Measurements from ENCODE around the gene PARVA. TPM values are rescaled to one million over a fixed set of nuclear protein-coding genes. Genes with fewer than 3 reads are reported as not detected.

Gene PARVA
- total RNA-seq, 1 experiment from 2014 or later, result 43.9 TPM

DNA sequence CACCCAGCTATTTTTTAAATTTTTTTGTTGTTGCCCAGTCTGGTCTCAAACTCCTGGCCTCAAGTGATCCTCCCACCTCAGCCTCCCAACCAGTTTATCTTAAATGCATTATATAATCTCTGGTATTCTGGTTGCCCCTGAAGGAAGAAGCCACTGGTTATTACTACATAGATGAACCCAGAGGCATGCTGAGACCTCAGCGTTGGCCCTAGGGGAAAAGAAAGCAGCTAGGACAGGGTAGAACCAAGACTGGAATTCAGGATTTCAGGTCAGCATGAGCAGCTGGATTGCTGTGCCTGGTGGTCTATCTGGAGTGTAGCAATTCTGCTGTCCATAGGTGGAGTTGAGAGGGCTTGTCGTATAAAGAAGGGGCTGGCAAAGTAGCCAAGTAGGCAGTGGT, 67.2 kb downstream of the PARVA start:
- Histone ChIP-seq H3K4me1 (peaks cover 10% of the 10 kb centered on the region), H3K27ac (no peak overlapping the region), H3K27me3 (no peaks in the 10 kb centered on the region), H3K36me3 (no peaks in the 10 kb centered on the region), H3K9me3 (replicated peaks) (0 out of 2 replicates have a peak, but pooled peaks cover 3% of the 10 kb centered on the region), H3K4me3 (no peak overlapping the region)
- no peak for DNase-seq

DNA sequence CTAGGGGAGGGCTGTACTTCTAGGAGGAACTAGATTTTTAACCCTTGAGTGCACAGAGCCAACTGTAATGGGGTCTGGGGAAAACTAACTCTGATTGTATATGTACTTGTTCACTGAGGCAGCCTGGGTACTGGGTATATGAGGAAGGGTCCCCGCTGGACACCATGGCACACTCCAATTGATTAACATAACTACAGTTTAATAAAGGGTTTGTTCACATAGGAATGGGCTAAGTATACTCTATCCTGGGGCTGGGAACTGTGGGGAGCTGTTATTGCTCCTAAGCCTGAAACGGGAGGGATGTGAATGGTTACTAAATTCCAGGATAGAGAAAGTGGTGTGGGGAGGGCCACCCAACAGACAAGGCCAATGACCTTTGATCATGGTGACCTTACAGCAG, 67.6 kb downstream of the PARVA start:
- DNase-seq, result no peak
- Histone ChIP-seq H3K36me3 (no peaks in the 10 kb centered on the region), H3K9me3 (replicated peaks) (0 out of 2 replicates have a peak, but pooled peaks cover 3% of the 10 kb centered on the region), H3K27me3 (no peaks in the 10 kb centered on the region), H3K4me1 (peaks cover 10% of the 10 kb centered on the region), H3K27ac (no peak overlapping the region), H3K4me3 (no peak overlapping the region)

DNA sequence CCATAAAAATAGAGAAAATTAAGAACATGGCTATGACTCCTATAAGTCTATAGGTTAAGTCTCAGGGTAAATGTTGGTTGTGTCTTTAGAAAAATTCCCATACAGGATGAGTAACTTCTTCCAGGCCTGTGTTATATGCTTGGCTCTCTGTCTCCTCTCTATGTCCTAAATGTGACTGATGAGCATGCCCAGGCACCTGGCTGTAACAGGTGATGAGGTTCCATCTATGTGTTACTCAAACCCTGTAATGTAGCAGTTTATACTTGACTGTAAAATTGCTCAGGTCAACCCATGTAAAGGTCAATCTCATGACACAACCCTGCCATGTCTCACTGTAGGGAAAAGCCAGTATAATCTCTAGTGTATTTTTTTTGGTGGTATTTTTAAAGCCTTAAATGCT, 69.5 kb downstream of the PARVA start:
- no peak overlapping the region for H3K27ac ChIP-seq
- H3K4me3 ChIP-seq, result no peak overlapping the region
- H3K36me3 ChIP-seq, result no peaks in the 10 kb centered on the region
- DNase-seq, result no peak
- no peaks in the 10 kb centered on the region for H3K27me3 ChIP-seq
- 0 out of 2 replicates have a peak, but pooled peaks cover 3% of the 10 kb centered on the region for H3K9me3 ChIP-seq (replicated peaks)
- H3K4me1 ChIP-seq, result peaks cover 10% of the 10 kb centered on the region

DNA sequence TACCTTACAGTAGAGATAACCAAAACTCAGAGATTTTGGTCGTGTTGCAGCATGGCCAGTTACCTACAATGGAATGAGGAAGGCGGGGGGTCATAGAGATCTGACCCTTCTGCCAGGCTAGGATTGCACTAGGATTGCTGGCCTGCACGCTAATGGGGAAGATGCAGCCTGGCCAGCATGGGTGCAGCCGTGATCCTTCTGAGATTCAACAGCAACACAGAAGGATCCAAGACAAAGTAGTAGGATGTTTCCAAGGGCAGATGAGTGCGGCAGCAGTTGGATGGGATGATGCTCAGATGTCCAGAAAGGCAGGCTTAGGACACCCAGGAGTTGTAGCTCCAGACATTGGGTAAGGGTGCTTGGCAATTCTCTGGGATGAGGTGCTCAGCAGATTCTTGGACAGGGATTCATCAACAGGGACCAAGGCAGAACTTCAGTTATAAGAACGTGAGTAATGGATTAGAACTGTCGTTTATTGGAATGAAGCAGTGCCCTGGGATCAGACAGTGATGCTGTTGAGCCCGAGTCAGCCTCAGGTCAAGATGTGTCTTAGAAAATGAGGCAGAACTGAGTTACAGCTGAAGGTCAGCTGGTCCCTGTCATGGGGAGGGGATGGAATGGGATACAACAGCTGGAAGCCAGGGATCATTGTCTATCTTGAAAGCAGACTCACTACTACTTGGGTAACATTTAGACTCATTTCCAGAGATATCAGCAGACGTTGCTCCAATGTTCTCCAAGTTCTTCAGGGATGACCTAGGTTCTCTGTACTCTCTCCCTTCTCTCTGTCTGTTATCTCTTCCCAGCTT, 71.0 kb downstream of the PARVA start:
- DNase-seq, result peak; percentile 37 to 61
- H3K9me3 ChIP-seq (replicated peaks), result 0 out of 2 replicates have a peak, but pooled peaks cover 3% of the 10 kb centered on the region
- no peaks in the 10 kb centered on the region for H3K36me3 ChIP-seq
- no peak overlapping the region for H3K27ac ChIP-seq
- H3K4me3 ChIP-seq, result no peak overlapping the region
- no peaks in the 10 kb centered on the region for H3K27me3 ChIP-seq
- H3K4me1 ChIP-seq, result peaks cover 10% of the 10 kb centered on the region

GRCh38 chr11:12449961-12450715, 72.8 kb downstream of the PARVA start:
- H3K27ac ChIP-seq, result no peak overlapping the region

GRCh38 chr11:12451179-12451814, 73.9 kb downstream of the PARVA start:
- no peak overlapping the region for H3K27ac ChIP-seq
- no peaks in the 10 kb centered on the region for H3K9me3 ChIP-seq (replicated peaks)
- no peak for DNase-seq
- H3K27me3 ChIP-seq, result no peaks in the 10 kb centered on the region
- H3K4me1 ChIP-seq, result peaks cover 10% of the 10 kb centered on the region
- no peaks in the 10 kb centered on the region for H3K36me3 ChIP-seq
- H3K4me3 ChIP-seq, result no peak overlapping the region

More at GRCh38 chr11:12449961-12450715, 72.8 kb downstream of the PARVA start:
- H3K27me3 ChIP-seq, result no peaks in the 10 kb centered on the region
- no peak for DNase-seq
- peaks cover 10% of the 10 kb centered on the region for H3K4me1 ChIP-seq
- no peaks in the 10 kb centered on the region for H3K36me3 ChIP-seq
- H3K4me3 ChIP-seq, result no peak overlapping the region
- H3K9me3 ChIP-seq (replicated peaks), result no peaks in the 10 kb centered on the region

DNA sequence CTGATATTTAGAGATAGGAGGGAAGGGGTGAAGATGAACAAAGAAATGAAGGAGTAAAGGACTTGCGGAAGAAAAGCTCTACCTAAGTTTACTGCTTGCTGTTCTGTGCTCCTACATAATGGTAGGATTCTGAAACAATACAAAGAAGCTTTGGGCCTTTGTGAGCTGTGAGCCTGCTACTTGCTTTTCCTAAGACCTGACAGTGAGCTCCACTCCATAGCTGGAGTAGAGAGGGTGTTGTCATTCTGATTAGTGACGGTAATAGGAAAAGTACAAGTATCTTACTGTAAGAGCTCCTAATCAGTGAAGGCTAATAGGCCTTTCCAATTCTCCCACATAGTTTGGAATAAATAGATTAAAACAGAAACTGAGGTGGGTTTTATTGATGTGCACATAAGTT, 75.9 kb downstream of the PARVA start:
- no peak overlapping the region for H3K4me3 ChIP-seq
- no peaks in the 10 kb centered on the region for H3K27me3 ChIP-seq
- no peak for DNase-seq
- H3K27ac ChIP-seq, result no peak overlapping the region
- peaks cover 9% of the 10 kb centered on the region for H3K4me1 ChIP-seq
- H3K9me3 ChIP-seq (replicated peaks), result no peaks in the 10 kb centered on the region
- H3K36me3 ChIP-seq, result no peaks in the 10 kb centered on the region

DNA sequence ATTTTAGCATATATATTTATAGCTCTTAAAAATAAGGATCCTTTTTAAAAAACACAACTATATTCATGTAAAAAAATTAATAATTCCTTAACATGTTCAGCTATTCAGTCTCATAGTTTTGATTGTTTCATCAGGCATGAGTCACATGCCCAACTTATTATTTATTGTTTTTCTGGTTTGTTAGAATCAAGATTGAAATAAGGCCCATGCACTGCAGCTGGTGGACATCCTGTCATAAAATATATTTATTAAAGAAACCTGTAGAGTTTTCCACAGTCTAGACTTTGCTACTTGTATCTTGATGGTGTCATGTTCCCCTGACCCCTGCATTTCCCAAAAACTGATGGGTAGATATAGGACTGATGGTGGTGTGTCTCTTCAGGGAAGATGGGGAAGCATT, 77.4 kb downstream of the PARVA start:
- Histone ChIP-seq H3K27ac (no peak overlapping the region), H3K36me3 (no peaks in the 10 kb centered on the region), H3K27me3 (no peaks in the 10 kb centered on the region), H3K4me3 (no peak overlapping the region), H3K9me3 (replicated peaks) (no peaks in the 10 kb centered on the region), H3K4me1 (no peaks in the 10 kb centered on the region)
- no peak for DNase-seq

GRCh38 chr11:12455938-12456337, 78.6 kb downstream of the PARVA start:
- H3K9me3 ChIP-seq (replicated peaks), result no peaks in the 10 kb centered on the region
- no peaks in the 10 kb centered on the region for H3K27me3 ChIP-seq
- no peak overlapping the region for H3K27ac ChIP-seq
- no peaks in the 10 kb centered on the region for H3K4me1 ChIP-seq
- no peak for DNase-seq
- no peaks in the 10 kb centered on the region for H3K36me3 ChIP-seq
- H3K4me3 ChIP-seq, result no peak overlapping the region

- H3K27ac ChIP-seq, result no peak overlapping the region
- DNase-seq, result no peak
- no peak overlapping the region for H3K4me3 ChIP-seq
These were observed 79.5 kb downstream of the PARVA start for GRCh38 chr11:12456651-12457579.

DNA sequence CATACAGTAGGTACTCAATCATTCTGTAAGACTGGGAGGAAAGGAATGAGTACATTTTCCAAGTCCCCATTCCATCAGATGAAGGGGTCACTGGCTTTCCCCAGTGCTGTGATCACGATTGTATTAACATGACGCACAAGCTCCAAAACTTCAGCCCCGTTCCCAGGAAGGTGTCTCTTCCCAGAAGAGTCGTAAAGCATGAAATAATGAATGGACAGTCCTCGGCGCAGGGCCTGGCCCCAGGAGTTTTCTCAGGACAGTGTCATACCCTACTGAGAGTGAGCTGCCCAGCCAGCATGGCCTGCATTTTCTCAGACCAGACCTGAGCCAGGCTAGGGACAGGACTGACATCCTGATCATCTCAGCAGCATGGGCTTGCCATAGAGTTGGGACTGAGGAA, 80.7 kb downstream of the PARVA start:
- H3K4me1 ChIP-seq, result no peaks in the 10 kb centered on the region
- no peaks in the 10 kb centered on the region for H3K9me3 ChIP-seq (replicated peaks)
- no peak overlapping the region for H3K4me3 ChIP-seq
- no peaks in the 10 kb centered on the region for H3K27me3 ChIP-seq
- no peaks in the 10 kb centered on the region for H3K36me3 ChIP-seq
- no peak overlapping the region for H3K27ac ChIP-seq
- DNase-seq, result no peak

More at GRCh38 chr11:12456651-12457579, 79.5 kb downstream of the PARVA start:
- Histone ChIP-seq H3K4me1 (no peaks in the 10 kb centered on the region), H3K9me3 (replicated peaks) (no peaks in the 10 kb centered on the region), H3K36me3 (no peaks in the 10 kb centered on the region), H3K27me3 (no peaks in the 10 kb centered on the region)

- 0 out of 2 replicates have a peak, but pooled peaks cover 3% of the 10 kb centered on the region for H3K9me3 ChIP-seq (replicated peaks)
- H3K4me3 ChIP-seq, result no peak overlapping the region
- no peaks in the 10 kb centered on the region for H3K27me3 ChIP-seq
- H3K27ac ChIP-seq, result no peak overlapping the region
- DNase-seq, result no peak
- H3K4me1 ChIP-seq, result no peaks in the 10 kb centered on the region
- H3K36me3 ChIP-seq, result no peaks in the 10 kb centered on the region
These were observed 82.0 kb downstream of the PARVA start for GRCh38 chr11:12459374-12459773.

GRCh38 chr11:12459865-12460444, 82.6 kb downstream of the PARVA start:
- H3K27me3 ChIP-seq, result no peaks in the 10 kb centered on the region
- 0 out of 2 replicates have a peak, but pooled peaks cover 4% of the 10 kb centered on the region for H3K9me3 ChIP-seq (replicated peaks)
- DNase-seq, result no peak
- H3K27ac ChIP-seq, result no peak overlapping the region
- no peaks in the 10 kb centered on the region for H3K36me3 ChIP-seq
- no peaks in the 10 kb centered on the region for H3K4me1 ChIP-seq
- no peak overlapping the region for H3K4me3 ChIP-seq

- H3K4me3 ChIP-seq, result no peak overlapping the region
- no peak overlapping the region for H3K27ac ChIP-seq
- H3K4me1 ChIP-seq, result no peaks in the 10 kb centered on the region
- no peaks in the 10 kb centered on the region for H3K36me3 ChIP-seq
- H3K27me3 ChIP-seq, result no peaks in the 10 kb centered on the region
- no peak for DNase-seq
- 0 out of 2 replicates have a peak, but pooled peaks cover 4% of the 10 kb centered on the region for H3K9me3 ChIP-seq (replicated peaks)
These were observed 83.1 kb downstream of the PARVA start for GRCh38 chr11:12460466-12460865.

All from SJCRH30 (cell line).